SH-SY5Y (cell line): ENCODE data around the gene CEP131.

Experiments
- GATA2 ChIP-seq: IDR thresholded peaks from 2 replicates; pipeline ENCODE4 v1.6.1; 2011; ENCODE audit warnings: mild to moderate bottlenecking, low read depth, low read length
- GATA3 ChIP-seq: IDR thresholded peaks from 2 replicates; pipeline ENCODE4 v1.6.1; 2011; ENCODE audit warnings: low read depth, mild to moderate bottlenecking, low read length, moderate library complexity

Gene CEP131

GRCh38 chr17:81207610-81208581 is 14.9 kb downstream of the CEP131 start:
- TF ChIP-seq GATA3 (no peak), GATA2 (no peak)

GRCh38 chr17:81206657-81207056 is 16.1 kb downstream of the CEP131 start:
- TF ChIP-seq GATA2 (no peak), GATA3 (no peak)

GRCh38 chr17:81206166-81206565 is 16.6 kb downstream of the CEP131 start:
- TF ChIP-seq GATA2 = no peak

- TF ChIP-seq GATA2 = no peak
- no peak for TF ChIP-seq GATA3
Measured at GRCh38 chr17:81204578-81204977, 18.2 kb downstream of the CEP131 start.

GRCh38 chr17:81203136-81203535 is 19.6 kb downstream of the CEP131 start:
- TF ChIP-seq GATA2 = no peak

GRCh38 chr17:81202318-81202717 is 20.4 kb downstream of the CEP131 start:
- no peak for TF ChIP-seq GATA3
- TF ChIP-seq GATA2 = no peak

GRCh38 chr17:81200695-81201580 is 21.8 kb downstream of the CEP131 start:
- TF ChIP-seq GATA2 (peak; percentile 35; the same call in 1 of the 2 replicates), GATA3 (no peak)

GRCh38 chr17:81200201-81200600 is 22.6 kb downstream of the CEP131 start:
- TF ChIP-seq GATA3 = no peak

GRCh38 chr17:81199482-81199830 is 23.3 kb downstream of the CEP131 start:
- TF ChIP-seq GATA3 = no peak
- TF ChIP-seq GATA2 = no peak

- no peak for TF ChIP-seq GATA3
- TF ChIP-seq GATA2 = no peak
Measured at GRCh38 chr17:81198826-81199481, 23.8 kb downstream of the CEP131 start.

- TF ChIP-seq GATA3 (no peak), GATA2 (no peak)
Measured at GRCh38 chr17:81197831-81198490, 24.8 kb downstream of the CEP131 start.

- TF ChIP-seq GATA3 (no peak), GATA2 (no peak)
Measured at GRCh38 chr17:81197409-81197795, 25.4 kb downstream of the CEP131 start.

GRCh38 chr17:81196505-81197408 is 26.0 kb downstream of the CEP131 start:
- TF ChIP-seq GATA2 (no peak), GATA3 (no peak)

- no peak for TF ChIP-seq GATA2
- no peak for TF ChIP-seq GATA3
Measured at GRCh38 chr17:81195941-81196495, 26.7 kb downstream of the CEP131 start.
